ENCODE measurements around the gene EFS.

- TF ChIP-seq HDAC2 (IDR thresholded peaks at IDR 0.05; ENCODE audit: borderline replicate concordance in 1 of 2, low read depth in 2 of 2, low read length in 2 of 2) (no peak), EP300 (IDR thresholded peaks at IDR 0.05; ENCODE audit: borderline replicate concordance in 1 of 2, low read depth in 2 of 2, low read length in 2 of 2) (no peak), CTCF (IDR thresholded peaks at IDR 0.05; ENCODE audit: control extremely low read depth in 1 of 3, insufficient read depth in 1 of 3, low read depth in 1 of 3, low read length in 3 of 3) (no peak), ZNF274 (IDR thresholded peaks at IDR 0.05; ENCODE audit: borderline replicate concordance, extremely low read depth, low read length) (no peak), POLR2AphosphoS5 (IDR thresholded peaks at IDR 0.05; ENCODE audit: low read depth, low read length) (no peak), SIN3A (conservative IDR thresholded peaks at IDR 0.05 in 1 of 2, IDR thresholded peaks at IDR 0.05 in 1 of 2; ENCODE audit: low read depth in 1 of 2, low read length in 2 of 2) (no peak), SP2 (IDR thresholded peaks at IDR 0.05; ENCODE audit: low read length) (no peak)
Observed at GRCh38 chr14:23408307-23408630, 43.3 kb upstream of the EFS start.
